ENCODE measurements around the gene UNC93A.
"Not testable (repeated sequence)": the region's sequence is repeated elsewhere in the genome, so short reads cannot be mapped to it uniquely, and the experiment has no call there.

Gene UNC93A

GRCh38 chr6:167321185-167321584 is 30.1 kb downstream of the UNC93A start:
- in situ Hi-C loops (cut with HindIII; ENCODE audit: low pct_ligation_motif_present, low sequenced_read_pairs); H3K27ac ChIP-seq; H3K27me3 ChIP-seq (replicated peaks); H3K4me3 ChIP-seq (ENCODE audit: low read depth, low read length); H3K36me3 ChIP-seq (replicated peaks); DNase-seq: not testable (repeated sequence)

- no peak for DNase-seq
- H3K27ac ChIP-seq = no peak overlapping the region
- in situ Hi-C loops (cut with HindIII; ENCODE audit: low pct_ligation_motif_present, low sequenced_read_pairs) = no loop called here
- H3K27me3 ChIP-seq (replicated peaks) = no peaks in the 10 kb centered on the region
- TF ChIP-seq CTCF (IDR thresholded peaks at IDR 0.05; ENCODE audit: low read depth, low read length, missing control alignments) = no peak
- no peaks in the 10 kb centered on the region for H3K36me3 ChIP-seq (replicated peaks)
- H3K4me3 ChIP-seq (ENCODE audit: low read depth, low read length) = no peak overlapping the region
These were observed 32.0 kb downstream of the UNC93A start for GRCh38 chr6:167323111-167323510.

GRCh38 chr6:167324111-167324510 is 33.0 kb downstream of the UNC93A start:
- DNase-seq = no peak
- TF ChIP-seq CTCF (IDR thresholded peaks at IDR 0.05; ENCODE audit: low read depth, low read length, missing control alignments) = no peak
- Histone ChIP-seq H3K36me3 (replicated peaks) (no peaks in the 10 kb centered on the region), H3K27ac (no peak overlapping the region), H3K4me3 (ENCODE audit: low read depth, low read length) (no peak overlapping the region), H3K27me3 (replicated peaks) (no peaks in the 10 kb centered on the region)
- in situ Hi-C loops (cut with HindIII; ENCODE audit: low pct_ligation_motif_present, low sequenced_read_pairs) = no loop called here

- Histone ChIP-seq H3K36me3 (replicated peaks) (no peaks in the 10 kb centered on the region), H3K4me3 (ENCODE audit: low read depth, low read length) (no peak overlapping the region), H3K27ac (no peak overlapping the region), H3K27me3 (replicated peaks) (no peaks in the 10 kb centered on the region)
- in situ Hi-C loops (cut with HindIII; ENCODE audit: low pct_ligation_motif_present, low sequenced_read_pairs) = no loop called here
- TF ChIP-seq CTCF (IDR thresholded peaks at IDR 0.05; ENCODE audit: low read depth, low read length, missing control alignments) = no peak
- no peak for DNase-seq
These were observed 34.7 kb downstream of the UNC93A start for GRCh38 chr6:167325766-167326165.

GRCh38 chr6:167327391-167327790 is 36.3 kb downstream of the UNC93A start:
- TF ChIP-seq CTCF (IDR thresholded peaks at IDR 0.05; ENCODE audit: low read depth, low read length, missing control alignments) = no peak
- H3K27ac ChIP-seq = no peak overlapping the region
- H3K4me3 ChIP-seq (ENCODE audit: low read depth, low read length) = no peak overlapping the region
- no peak for DNase-seq
- H3K36me3 ChIP-seq (replicated peaks) = no peaks in the 10 kb centered on the region
- in situ Hi-C loops (cut with HindIII; ENCODE audit: low pct_ligation_motif_present, low sequenced_read_pairs) = no loop called here
- H3K27me3 ChIP-seq (replicated peaks) = no peaks in the 10 kb centered on the region

GRCh38 chr6:167328086-167328485 is 37.0 kb downstream of the UNC93A start:
- no peak for TF ChIP-seq CTCF (IDR thresholded peaks at IDR 0.05; ENCODE audit: low read depth, low read length, missing control alignments)
- no peak overlapping the region for H3K4me3 ChIP-seq (ENCODE audit: low read depth, low read length)
- H3K27ac ChIP-seq = no peak overlapping the region
- in situ Hi-C loops (cut with HindIII; ENCODE audit: low pct_ligation_motif_present, low sequenced_read_pairs) = no loop called here
- H3K36me3 ChIP-seq (replicated peaks) = no peaks in the 10 kb centered on the region
- no peak for DNase-seq
- H3K27me3 ChIP-seq (replicated peaks) = no peaks in the 10 kb centered on the region

All from brain microvascular endothelial cell (primary cell).